ENCODE data around the gene GGT6. TPM values are rescaled to one million over a fixed set of nuclear protein-coding genes. Genes with fewer than 3 reads are reported as not detected.

Gene GGT6
- total RNA-seq, 1 donor from 2014 or later: not detected

DNA sequence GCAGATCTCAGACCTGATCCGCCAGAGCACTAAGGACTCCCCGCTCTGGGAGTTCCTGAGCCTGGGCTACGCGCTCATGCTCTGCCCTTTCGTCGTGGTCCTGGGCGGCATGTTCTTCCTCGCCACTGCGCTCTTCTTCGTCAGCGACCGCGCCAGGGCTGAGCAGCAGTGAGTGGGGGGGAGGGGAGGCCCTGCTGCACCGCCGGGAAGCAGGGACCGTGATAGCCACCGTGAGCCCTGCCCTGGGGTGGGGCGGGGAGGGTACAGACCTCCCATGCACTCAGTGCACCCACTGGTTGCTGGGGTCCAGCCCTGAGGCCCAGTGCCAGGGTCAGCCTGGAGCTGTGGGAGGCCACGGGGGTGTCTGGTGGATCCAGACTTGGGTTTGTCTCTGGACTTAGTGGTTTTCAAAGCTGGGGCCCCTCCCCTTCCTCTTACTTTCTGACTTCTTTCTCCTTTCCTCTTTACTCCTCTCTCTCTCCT, 24.1 kb downstream of the GGT6 start:
- Mint-ChIP-seq H3K27ac (no peak overlapping the region), H3K4me1 (ENCODE audit: low read depth) (peaks cover 6% of the 10 kb centered on the region), H3K27me3 (ENCODE audit: low read depth) (peaks cover 2% of the 10 kb centered on the region), H3K4me3 (ENCODE audit: low read depth) (no peak overlapping the region), H3K36me3 (ENCODE audit: low read depth) (peaks cover 12% of the 10 kb centered on the region), H3K9me3 (no peaks in the 10 kb centered on the region)
- DNase-seq (ENCODE audit: low spot score): no peak
- intact Hi-C loops (cut with micrococcal nuclease): no loop called here

DNA sequence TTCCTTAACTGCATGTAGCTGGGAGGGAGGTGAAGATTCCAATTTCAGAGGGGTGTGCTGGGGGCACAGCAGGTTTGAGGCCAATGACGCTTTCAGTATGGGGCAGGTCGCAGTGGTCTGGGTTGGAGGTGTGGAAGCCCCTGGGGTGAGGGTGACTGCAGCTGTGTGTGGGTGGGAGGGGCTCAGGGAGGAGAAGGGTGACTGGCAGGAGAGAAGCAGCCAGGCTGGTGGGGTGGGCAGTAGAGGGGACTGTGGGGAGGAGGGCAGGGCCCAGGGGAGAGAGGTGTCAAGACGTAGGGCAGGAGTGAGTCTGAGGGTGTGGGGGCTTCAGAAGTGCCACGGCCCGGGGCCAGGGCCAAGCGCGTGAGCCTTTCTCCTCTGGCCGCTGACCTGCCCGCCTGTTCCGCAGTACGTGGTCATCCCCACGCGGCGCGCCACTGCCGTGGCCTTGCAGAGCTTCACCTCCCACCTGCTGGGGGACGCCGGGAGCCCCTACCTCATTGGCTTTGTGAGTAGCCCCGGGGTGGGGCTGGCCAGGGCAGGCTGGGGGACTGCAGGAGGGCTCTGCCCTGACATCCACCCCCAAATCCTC, 24.6 kb downstream of the GGT6 start:
- Mint-ChIP-seq H3K27ac (no peak overlapping the region), H3K4me1 (ENCODE audit: low read depth) (peaks cover 6% of the 10 kb centered on the region)
- intact Hi-C loops (cut with micrococcal nuclease): no loop called here

GRCh38 chr17:4534928-4535666, 25.3 kb downstream of the GGT6 start:
- no peaks in the 10 kb centered on the region for H3K9me3 Mint-ChIP-seq
- H3K4me1 Mint-ChIP-seq (ENCODE audit: low read depth): peaks cover 6% of the 10 kb centered on the region
- DNase-seq (ENCODE audit: low spot score): no peak
- H3K27ac Mint-ChIP-seq: no peak overlapping the region
- peaks cover 2% of the 10 kb centered on the region for H3K27me3 Mint-ChIP-seq (ENCODE audit: low read depth)
- intact Hi-C loops (cut with micrococcal nuclease): no loop called here
- no peak overlapping the region for H3K4me3 Mint-ChIP-seq (ENCODE audit: low read depth)
- peaks cover 5% of the 10 kb centered on the region for H3K36me3 Mint-ChIP-seq (ENCODE audit: low read depth)

More for the DNA sequence above, 24.6 kb downstream of the GGT6 start:
- no peak for DNase-seq (ENCODE audit: low spot score)
- Mint-ChIP-seq H3K4me3 (ENCODE audit: low read depth) (no peak overlapping the region), H3K36me3 (ENCODE audit: low read depth) (peaks cover 7% of the 10 kb centered on the region), H3K9me3 (no peaks in the 10 kb centered on the region), H3K27me3 (ENCODE audit: low read depth) (peaks cover 2% of the 10 kb centered on the region)

GRCh38 chr17:4534515-4534914, 25.9 kb downstream of the GGT6 start:
- H3K27me3 Mint-ChIP-seq (ENCODE audit: low read depth): peaks cover 3% of the 10 kb centered on the region
- H3K4me3 Mint-ChIP-seq (ENCODE audit: low read depth): no peak overlapping the region
- H3K36me3 Mint-ChIP-seq (ENCODE audit: low read depth): peaks cover under 1% of the 10 kb centered on the region
- no peaks in the 10 kb centered on the region for H3K9me3 Mint-ChIP-seq
- no peak for DNase-seq (ENCODE audit: low spot score)
- intact Hi-C loops (cut with micrococcal nuclease): no loop called here
- H3K4me1 Mint-ChIP-seq (ENCODE audit: low read depth): peaks cover 6% of the 10 kb centered on the region
- no peak overlapping the region for H3K27ac Mint-ChIP-seq

DNA sequence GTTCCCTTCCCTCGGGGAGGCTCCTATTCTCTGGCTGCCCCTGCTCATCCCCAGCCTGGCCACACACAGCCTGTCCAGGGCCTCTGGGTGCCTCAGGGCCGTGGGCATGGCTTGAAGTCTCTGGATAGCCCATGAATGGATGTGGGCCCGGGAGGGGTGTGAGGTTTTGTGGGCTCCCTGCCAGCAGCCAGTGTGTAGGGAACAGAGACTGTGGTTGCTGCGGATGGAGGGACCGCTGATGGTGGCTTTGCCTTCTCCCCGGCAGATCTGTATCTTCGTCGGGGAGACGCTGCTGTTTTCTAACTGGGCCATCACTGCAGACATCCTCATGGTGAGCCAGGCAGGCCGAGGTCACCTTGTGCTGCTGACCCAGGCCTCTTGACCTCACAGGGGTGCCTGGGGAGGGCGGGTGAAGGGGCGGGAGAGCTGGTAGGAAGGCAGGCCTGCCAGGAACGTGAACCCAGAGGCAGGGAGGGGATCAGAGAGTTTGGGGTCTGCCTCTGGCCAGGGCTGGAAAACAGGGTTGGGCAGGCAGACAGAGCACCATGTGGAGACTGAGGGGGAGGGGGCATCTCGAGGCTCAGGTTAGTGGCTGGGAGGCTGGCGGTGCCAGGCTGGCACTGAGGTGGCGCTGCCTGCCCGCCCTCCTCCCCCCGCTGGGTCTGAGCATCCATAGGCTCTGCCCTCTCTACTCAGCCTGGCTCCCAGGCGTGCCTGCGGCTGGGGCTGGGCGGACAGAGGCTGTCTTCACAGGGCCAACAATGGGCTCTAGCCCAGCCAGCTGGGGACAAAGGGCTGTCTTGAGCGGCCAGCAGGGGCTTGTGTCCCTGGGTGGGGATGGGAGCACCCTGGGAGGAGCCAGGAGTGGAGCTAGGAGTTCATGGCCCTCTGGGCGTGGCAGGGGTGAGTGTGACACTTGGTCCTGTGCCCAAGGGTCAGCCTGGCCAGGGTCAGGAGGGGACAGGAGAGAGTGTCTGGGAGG, 26.6 kb downstream of the GGT6 start:
- DNase-seq (ENCODE audit: low spot score): peak; percentile 19
- Mint-ChIP-seq H3K9me3 (no peaks in the 10 kb centered on the region), H3K4me1 (ENCODE audit: low read depth) (peaks cover 6% of the 10 kb centered on the region), H3K36me3 (ENCODE audit: low read depth) (no peaks in the 10 kb centered on the region), H3K27me3 (ENCODE audit: low read depth) (peaks cover 4% of the 10 kb centered on the region), H3K4me3 (ENCODE audit: low read depth) (no peak overlapping the region), H3K27ac (no peak overlapping the region)
- intact Hi-C loops (cut with micrococcal nuclease): no loop called here

DNA sequence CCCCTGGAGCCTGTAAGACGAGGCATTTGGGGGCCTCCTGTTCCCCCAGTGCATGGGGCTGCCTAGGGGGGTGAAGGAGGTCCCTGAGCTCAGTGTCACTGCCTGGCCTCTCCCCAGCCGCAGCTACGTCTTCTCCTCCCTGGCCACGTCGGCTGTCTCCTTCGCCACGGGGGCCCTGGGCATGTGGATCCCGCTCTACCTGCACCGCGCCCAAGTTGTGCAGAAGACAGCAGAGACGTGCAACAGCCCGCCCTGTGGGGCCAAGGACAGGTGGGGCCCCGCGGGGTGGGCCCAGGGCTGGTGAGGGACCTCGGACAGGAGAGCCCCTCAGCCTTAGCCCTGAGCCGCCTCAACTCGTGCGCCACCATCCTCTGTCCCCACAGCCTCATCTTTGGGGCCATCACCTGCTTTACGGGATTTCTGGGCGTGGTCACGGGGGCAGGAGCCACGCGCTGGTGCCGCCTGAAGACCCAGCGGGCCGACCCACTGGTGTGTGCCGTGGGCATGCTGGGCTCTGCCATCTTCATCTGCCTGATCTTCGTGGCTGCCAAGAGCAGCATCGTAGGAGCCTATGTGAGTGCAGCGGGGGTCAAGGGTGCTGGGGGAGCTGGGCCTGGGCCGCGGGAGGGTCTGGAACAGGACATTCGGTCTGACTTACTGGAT, 27.4 kb downstream of the GGT6 start:
- DNase-seq (ENCODE audit: low spot score): no peak
- H3K36me3 Mint-ChIP-seq (ENCODE audit: low read depth): no peaks in the 10 kb centered on the region
- no peak overlapping the region for H3K4me3 Mint-ChIP-seq (ENCODE audit: low read depth)
- no peaks in the 10 kb centered on the region for H3K9me3 Mint-ChIP-seq
- H3K4me1 Mint-ChIP-seq (ENCODE audit: low read depth): peaks cover 6% of the 10 kb centered on the region
- H3K27me3 Mint-ChIP-seq (ENCODE audit: low read depth): peaks cover 6% of the 10 kb centered on the region
- intact Hi-C loops (cut with micrococcal nuclease): no loop called here
- no peak overlapping the region for H3K27ac Mint-ChIP-seq

DNA sequence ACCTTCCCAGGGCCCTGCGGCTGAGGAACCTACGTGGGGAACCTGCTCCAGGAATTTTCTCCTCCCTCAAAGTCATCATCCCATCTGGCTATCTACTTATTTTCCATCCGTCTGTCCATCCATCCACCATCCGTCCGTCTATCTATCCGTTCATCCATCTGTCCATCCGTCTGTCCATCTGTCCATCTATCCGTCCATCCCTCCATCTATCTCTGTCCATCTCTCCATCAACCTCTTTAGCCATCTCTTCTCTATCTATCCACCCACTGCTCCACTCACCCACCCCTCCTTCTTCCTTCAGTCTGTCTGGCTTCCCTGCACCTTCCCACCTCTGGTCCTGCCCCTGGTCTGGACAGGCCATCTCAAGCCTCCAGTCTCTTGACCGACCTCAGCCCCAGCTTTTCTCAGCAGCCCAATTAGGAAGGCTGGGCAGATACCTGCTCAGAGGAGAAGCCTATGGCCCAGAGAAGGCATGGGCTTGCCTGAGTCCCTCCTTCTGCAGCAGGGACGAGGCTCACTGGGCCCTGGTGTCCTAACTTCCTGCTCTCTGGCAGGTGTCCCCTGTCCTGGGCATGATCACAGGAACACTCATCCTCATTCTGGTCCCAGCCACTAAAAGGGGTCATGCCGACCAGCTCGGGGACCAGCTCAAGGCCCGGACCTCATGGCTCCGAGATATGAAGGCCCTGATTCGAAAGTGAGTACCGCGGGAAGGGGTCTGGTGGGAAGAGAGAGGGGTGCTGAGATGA, 28.2 kb downstream of the GGT6 start:
- no peak overlapping the region for H3K27ac Mint-ChIP-seq
- no peak overlapping the region for H3K4me3 Mint-ChIP-seq (ENCODE audit: low read depth)
- DNase-seq (ENCODE audit: low spot score): no peak
- no peaks in the 10 kb centered on the region for H3K9me3 Mint-ChIP-seq
- intact Hi-C loops (cut with micrococcal nuclease): no loop called here
- peaks cover 9% of the 10 kb centered on the region for H3K27me3 Mint-ChIP-seq (ENCODE audit: low read depth)
- peaks cover 6% of the 10 kb centered on the region for H3K4me1 Mint-ChIP-seq (ENCODE audit: low read depth)
- no peaks in the 10 kb centered on the region for H3K36me3 Mint-ChIP-seq (ENCODE audit: low read depth)

DNA sequence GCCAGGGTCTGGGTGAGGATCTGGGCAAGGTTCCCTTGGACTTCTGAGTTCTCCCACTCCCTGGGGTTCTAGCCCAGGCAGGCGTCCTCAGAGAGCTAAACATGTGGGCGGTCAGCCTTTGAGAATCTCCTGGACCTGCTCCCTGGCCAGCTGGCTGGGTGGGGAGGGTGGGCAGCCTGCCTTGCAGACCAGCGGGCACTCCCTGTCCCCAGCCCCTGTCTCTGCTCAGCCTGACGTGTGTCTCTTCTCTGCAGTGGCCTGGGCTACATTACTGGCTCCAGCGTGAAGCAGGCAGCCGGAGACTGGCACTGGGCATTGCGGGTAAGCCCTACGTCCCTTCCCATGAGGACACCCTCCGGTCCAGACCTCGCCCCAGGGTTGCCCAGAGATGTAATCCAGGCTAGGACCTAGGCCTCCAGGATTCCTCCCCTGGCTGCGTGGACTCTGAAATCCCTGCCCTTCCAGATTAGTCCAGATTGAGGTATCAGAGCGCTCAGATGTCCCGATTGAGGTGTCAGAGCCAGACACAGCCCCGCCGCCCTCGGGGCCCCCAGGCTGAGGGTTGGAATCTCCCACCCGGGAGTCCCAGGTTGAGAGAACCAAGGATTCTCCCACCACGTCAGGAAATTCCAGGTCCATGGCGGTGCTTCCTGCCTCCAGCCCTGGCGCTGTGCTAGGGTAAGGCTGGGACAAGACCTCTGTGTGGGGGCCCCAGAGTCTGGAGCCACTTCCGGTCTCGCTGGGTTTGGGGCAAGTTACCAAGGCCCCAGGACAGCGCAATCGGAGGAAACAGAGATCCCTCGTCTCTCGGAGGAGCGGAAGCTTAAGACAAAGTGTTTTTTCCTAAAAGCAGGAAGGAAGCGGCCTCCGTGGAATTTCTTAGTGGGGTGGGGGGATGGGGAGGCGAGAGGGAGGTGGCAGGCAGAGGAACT, 29.3 kb downstream of the GGT6 start:
- intact Hi-C loops (cut with micrococcal nuclease): no loop called here

DNA sequence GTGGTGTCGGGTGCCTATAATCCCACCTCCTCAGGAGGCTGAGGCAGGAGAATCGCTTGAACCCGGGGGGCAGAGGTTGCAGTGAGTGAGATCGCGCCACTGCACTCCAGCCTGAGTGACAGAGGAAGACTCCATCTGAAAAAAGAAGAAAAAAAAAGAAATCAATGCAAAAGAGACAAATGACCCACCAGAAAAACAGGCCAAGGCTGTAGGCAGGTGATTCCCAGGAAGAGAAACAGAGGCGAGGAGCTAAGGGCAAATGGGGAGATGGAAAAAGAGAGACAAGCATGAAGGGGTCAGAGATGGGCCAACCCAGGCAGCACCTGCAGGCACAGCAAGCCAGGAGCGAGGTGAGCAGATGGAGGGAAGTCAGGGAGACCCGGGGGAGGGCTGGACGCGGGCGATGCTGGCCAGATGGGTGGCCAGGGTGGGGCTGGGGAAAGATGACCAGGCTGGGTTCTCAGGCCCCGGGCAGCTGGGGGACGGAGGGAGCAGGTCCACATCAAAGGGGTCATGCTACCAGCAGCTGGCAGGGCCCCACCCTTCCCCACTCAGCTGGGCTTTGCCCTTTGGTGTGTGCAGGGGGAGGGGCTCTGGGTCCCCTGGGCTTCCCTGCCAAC, 30.7 kb downstream of the GGT6 start:
- H3K9me3 Mint-ChIP-seq: no peaks in the 10 kb centered on the region
- intact Hi-C loops (cut with micrococcal nuclease): no loop called here
- peaks cover 6% of the 10 kb centered on the region for H3K4me1 Mint-ChIP-seq (ENCODE audit: low read depth)
- no peaks in the 10 kb centered on the region for H3K36me3 Mint-ChIP-seq (ENCODE audit: low read depth)
- peaks cover 21% of the 10 kb centered on the region for H3K27me3 Mint-ChIP-seq (ENCODE audit: low read depth)
- H3K4me3 Mint-ChIP-seq (ENCODE audit: low read depth): no peak overlapping the region
- H3K27ac Mint-ChIP-seq: no peak overlapping the region
- DNase-seq (ENCODE audit: low spot score): no peak

More for the DNA sequence above, 29.3 kb downstream of the GGT6 start:
- Mint-ChIP-seq H3K27me3 (ENCODE audit: low read depth) (peaks cover 18% of the 10 kb centered on the region), H3K4me3 (ENCODE audit: low read depth) (no peak overlapping the region), H3K27ac (no peak overlapping the region), H3K9me3 (no peaks in the 10 kb centered on the region), H3K36me3 (ENCODE audit: low read depth) (no peaks in the 10 kb centered on the region), H3K4me1 (ENCODE audit: low read depth) (peaks cover 6% of the 10 kb centered on the region)
- DNase-seq (ENCODE audit: low spot score): no peak

DNA sequence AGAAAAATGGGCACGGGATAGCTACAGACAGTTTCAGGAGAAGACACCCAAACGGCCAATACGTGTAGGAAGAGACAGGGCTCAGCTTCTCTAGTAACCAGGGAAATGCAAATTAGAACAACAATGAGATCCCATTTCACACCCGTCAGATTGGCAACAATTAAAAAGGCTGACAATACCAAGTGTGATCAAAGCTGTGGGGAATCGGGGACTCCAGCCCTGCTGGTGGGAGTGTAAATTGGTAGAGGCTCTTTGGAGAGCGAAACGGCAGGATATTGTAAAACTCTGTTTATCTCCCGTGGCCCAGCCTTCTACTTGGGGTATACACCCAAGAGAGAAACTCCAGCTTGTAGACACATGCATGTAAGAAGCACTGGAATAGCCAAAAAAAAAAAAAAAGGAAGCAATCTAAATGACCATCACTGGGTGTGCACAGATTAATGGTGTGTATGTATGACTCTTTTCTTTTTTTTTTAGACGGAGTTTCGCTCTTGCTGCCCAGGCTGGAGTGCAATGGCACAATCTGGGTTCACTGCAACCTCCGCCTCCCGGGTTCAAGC, 32.7 kb downstream of the GGT6 start:
- H3K9me3 Mint-ChIP-seq: no peaks in the 10 kb centered on the region
- intact Hi-C loops (cut with micrococcal nuclease): no loop called here
- peaks cover 21% of the 10 kb centered on the region for H3K27me3 Mint-ChIP-seq (ENCODE audit: low read depth)
- H3K4me1 Mint-ChIP-seq (ENCODE audit: low read depth): no peaks in the 10 kb centered on the region
- H3K4me3 Mint-ChIP-seq (ENCODE audit: low read depth): no peak overlapping the region
- DNase-seq (ENCODE audit: low spot score): no peak
- no peak overlapping the region for H3K27ac Mint-ChIP-seq
- no peaks in the 10 kb centered on the region for H3K36me3 Mint-ChIP-seq (ENCODE audit: low read depth)

DNA sequence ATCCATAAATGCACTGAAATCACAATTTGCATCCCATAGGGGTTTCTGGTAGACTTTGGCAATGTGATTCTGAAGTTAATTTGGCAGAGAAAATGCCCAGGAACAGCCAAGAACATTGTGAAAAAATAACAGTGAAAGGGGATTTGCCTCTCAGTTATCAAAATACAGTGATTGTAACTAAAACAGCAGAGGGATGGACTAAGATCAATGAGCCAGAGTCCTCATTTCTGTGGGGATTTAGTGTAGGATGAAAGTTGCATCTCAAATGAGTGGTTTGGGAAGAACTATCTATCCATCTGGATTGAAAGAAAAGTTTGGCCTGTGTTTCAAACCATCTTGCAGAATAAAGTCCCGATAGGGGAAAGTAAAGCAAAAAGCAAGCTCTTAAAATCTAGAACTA, 33.2 kb downstream of the GGT6 start:
- intact Hi-C loops (cut with micrococcal nuclease): no loop called here
- Mint-ChIP-seq H3K27me3 (ENCODE audit: low read depth) (peaks cover 21% of the 10 kb centered on the region), H3K9me3 (no peaks in the 10 kb centered on the region), H3K4me1 (ENCODE audit: low read depth) (no peaks in the 10 kb centered on the region), H3K4me3 (ENCODE audit: low read depth) (no peak overlapping the region), H3K36me3 (ENCODE audit: low read depth) (no peaks in the 10 kb centered on the region), H3K27ac (no peak overlapping the region)
- DNase-seq (ENCODE audit: low spot score): no peak

Data from activated T-helper 2 cell treated with anti-CD3 and anti-CD28 coated beads, Interferon-gamma antibody, Interleukin-2, Interleukin-4, amounts not matched to agents 10 μg/mL and 5 μg/mL and 100 μg/mL, durations not matched to agents 14 hours and 24 hours and 36 hours (primary cell).